ENCODE measurements around the gene RASGRF2.
"Not testable (repeated sequence)": the region's sequence is repeated elsewhere in the genome, so short reads cannot be mapped to it uniquely, and the experiment has no call there.

Gene RASGRF2

DNA sequence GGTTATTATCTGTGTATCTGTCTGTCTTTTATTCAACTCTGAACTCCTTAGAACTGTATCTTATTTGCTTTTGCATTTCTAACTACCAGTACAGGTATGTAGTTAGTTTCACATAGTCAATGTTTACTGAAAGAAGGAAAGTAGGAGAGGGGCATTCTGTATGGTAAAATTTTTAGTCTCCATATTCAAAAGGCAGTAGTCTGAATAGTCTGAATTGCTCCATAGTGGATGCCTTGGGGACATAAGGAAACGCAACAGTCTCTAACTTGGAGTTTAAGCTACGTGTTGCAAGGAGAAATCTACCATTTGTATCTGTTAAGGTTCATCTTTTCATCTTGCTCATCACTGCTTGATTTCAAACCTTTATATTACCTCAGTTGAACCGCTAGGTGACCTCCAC lies 26.2 kb downstream of the RASGRF2 start:
- DNase-seq (ENCODE audit: low read depth) = no peak

- no peak for DNase-seq (ENCODE audit: low read depth)
These were observed 27.1 kb downstream of the RASGRF2 start for GRCh38 chr5:80987078-80987766.

- no peak for DNase-seq (ENCODE audit: low read depth)
These were observed 28.3 kb downstream of the RASGRF2 start for GRCh38 chr5:80988419-80988935.

- no peak for DNase-seq (ENCODE audit: low read depth)
These were observed 29.7 kb downstream of the RASGRF2 start for GRCh38 chr5:80989883-80990282.

DNA sequence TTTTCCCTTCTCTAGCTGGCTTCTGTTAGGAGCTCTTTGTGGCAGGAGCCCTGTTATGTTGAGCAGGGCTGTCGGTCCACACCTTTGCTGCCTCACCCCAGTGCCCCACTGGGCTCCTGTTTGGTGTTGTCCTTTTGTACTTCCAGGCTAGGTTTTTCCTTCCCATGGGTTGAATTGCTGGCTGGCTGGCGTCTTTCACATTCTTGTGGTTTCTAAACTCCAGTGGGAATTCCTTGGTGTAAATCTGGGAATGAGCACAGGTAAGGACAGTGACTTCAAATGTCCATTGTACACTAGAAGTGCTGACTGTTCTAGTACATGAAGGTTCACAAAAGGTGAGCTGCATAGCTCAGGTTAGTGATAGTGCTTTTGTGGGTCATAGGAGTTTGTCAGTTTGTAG lies 30.4 kb downstream of the RASGRF2 start:
- no peak for DNase-seq (ENCODE audit: low read depth)

- no peak for DNase-seq (ENCODE audit: low read depth)
These were observed 30.8 kb downstream of the RASGRF2 start for GRCh38 chr5:80990971-80991370.

DNA sequence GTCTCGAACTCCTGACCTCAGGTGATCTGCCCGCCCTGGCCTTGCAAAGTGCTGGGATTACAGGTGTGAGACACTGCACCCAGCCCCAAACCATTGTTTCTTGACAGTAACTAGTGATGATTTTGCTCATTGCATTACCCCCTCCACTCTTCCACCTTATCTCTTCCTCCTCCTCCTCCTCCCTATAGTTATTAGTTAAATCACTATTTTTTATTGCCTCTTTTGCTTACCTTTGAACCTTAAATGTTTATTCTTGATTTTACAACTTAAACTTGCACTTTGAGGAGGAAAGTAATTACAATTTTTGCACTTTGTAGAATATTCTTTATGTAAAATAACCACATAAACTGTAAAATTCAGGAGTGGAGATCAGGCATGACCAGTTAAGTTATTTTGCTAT lies 35.7 kb downstream of the RASGRF2 start:
- no peak for DNase-seq (ENCODE audit: low read depth)

- DNase-seq (ENCODE audit: low read depth) = no peak
These were observed 38.4 kb downstream of the RASGRF2 start for GRCh38 chr5:80998590-80998979.

DNA sequence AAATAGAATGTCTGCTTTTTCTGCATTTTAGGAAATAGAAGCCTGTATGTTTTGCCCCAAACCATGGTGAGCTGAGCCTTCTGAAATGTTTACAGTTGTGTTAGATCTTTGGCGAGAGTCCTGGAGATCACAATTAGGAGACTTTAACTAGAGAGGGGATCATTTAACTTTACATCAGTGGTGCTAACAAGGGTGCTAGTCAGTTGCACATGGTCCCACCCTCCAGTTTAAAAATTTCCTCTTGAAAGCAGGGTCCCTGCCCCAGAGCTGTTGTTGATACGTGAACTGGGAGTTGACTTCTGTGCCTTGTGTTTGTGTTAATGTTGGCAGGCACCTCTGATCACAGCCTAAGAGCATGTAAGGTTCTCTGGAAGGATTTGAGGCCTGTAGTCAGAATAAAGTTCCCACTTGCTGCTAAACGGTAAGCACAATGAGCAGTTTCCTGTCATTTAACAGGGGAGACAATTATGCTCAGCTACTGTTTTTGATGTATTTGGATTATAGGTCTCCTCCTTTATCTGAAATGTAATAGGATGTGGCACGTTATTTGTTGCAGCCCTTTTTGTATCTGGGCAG lies 43.7 kb downstream of the RASGRF2 start:
- no peak for DNase-seq (ENCODE audit: low read depth)

GRCh38 chr5:81005708-81006107 lies 45.5 kb downstream of the RASGRF2 start:
- no peak for DNase-seq (ENCODE audit: low read depth)

DNA sequence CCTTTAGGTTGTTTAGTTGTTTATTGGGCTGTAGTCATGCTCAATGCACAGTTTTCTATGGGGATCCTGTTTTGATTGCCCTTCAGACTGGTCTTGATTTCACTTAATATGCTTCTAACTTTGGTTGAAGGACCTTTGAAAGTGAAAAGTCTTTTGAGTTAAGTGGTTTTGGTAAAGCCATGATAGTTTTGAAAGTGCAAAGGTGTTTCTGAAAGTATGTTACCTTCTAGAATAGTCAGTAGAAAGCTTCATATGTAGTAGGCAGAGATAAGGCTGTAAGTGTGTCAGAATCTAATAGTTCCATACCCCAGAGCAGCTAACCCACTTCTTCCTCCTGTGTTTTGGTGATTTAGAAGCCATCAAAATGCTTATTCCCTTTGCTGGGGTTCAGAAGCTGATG lies 46.1 kb downstream of the RASGRF2 start:
- DNase-seq (ENCODE audit: low read depth) = no peak

DNA sequence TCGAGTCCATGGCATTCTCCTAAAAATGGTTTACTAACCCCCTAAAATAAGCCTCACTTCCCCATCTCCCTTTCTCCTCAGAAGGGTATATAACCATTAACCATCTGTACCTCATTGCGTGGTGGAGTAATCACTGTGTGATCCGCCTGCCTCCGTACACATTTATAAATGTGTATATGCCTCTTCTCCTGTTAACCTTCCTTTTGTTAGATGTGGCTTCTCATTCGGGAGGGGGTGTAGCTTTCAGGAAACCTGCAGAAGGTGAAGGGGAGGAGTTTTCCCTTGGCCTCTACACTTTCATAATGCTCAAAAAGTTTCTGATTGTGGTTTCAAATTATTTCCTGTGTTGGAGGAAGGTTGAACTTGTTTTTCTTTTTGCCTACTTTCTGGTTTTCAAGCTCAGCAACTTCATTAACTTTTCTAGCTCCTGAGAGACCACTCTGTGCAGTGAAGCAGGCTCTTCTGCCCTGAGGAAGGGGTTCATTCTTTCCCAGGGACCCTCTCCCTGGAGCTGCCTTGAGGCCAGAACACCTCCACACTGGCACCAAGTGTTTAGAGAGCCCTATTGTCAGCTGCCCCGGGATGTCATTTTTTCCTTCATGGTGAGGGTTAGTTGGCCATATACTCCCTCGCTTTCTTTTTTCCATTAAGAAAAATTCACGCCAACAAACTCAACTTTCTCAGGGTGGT lies 46.9 kb downstream of the RASGRF2 start:
- DNase-seq (ENCODE audit: low read depth) = no peak

GRCh38 chr5:81007637-81008027 lies 47.5 kb downstream of the RASGRF2 start:
- DNase-seq (ENCODE audit: low read depth) = no peak

DNA sequence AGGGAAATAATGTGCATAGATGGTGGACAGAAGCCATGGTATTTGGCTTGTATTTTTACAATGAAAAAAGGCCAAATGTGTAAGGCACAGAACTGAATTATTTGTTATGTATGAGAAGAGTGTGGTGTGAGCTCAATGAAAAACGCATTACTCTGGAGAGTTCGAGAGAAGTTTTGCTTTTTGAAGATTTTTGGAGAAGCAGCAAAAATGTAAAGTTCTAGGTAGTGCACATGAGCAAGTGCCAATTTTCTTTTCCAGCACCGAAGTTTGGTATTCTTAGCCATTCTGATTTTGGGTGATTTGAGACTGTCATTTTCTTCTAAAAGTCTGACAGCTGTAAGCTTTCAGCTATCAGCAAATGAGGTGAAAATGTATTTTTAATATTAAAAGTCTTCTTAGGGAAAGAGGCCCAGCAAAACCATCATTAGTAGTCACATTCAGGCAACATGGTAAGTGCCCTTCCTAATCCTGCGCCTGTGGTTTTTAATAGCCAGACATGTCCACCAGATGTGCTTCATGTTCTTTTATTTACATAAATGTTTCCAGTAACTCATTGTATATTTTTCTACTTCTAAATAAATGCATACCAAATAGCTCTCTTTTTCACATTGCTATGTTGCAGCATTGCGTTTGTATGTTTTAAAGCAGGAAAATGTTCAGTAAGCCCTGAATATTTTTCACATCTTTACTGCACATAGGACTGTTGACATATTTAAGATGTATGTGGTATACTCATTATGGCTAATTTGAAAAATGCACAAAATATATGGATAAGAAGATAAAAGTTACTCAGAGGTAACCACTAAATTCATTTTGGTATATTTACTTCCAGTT lies 50.4 kb downstream of the RASGRF2 start:
- no peak for DNase-seq (ENCODE audit: low read depth)

- no peak for DNase-seq (ENCODE audit: low read depth)
These were observed 54.2 kb downstream of the RASGRF2 start for GRCh38 chr5:81014348-81014747.

DNA sequence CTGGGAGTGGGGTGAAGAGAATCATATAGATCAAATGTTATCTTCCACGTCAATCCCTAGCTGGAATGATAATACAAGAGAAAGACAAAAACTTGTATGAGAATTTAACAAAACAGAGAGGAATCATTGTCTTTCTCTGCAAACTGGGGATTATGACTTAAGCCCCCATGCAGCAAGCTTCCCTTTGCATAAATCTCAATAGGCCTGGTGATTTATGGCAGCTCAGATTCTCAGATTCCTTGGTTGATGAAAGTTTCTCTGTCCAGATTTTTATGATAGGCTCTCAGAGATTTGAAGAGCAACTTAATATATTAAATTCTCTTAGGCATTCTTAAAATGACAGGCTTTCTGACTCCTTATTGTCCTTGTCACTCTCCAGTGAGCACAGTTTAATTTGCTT lies 56.0 kb downstream of the RASGRF2 start:
- no peak for DNase-seq (ENCODE audit: low read depth)

DNA sequence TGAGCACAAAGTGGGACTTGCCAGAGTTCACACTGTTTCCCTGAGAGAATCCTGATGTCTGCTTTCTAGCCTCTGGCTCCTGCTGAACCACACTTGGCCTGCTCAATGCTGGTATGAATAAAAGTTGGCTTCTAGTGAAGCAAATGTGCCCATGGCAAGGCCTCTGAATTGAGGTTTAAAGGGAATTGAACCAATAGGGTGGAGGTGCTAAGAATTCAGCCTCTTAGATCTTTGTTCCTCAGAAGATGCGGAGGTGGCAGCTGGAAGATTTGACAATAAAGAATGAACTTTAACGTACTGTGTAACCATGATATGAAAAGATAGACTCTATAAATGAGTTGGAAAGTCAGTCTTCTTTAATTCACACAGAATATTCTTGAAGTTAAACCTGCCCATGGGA lies 57.2 kb downstream of the RASGRF2 start:
- DNase-seq (ENCODE audit: low read depth) = no peak

DNA sequence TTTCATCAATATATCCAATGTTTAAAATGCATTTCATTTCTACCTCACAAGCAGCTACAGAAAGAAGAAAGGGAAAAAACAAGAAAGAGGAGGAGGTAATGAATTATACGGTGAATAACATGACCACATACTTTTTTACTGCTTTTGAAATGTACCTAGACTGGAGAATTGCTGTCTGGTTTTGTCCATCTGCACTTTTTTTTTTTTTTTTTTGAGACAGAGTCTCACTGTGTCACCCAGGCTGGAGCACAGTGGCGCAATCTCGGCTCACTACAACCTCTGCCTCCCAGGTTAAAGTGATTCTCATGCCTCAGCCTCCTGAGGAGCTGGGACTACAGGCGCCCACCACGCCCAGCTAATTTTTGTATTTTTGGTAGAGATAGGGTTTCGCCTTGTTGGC lies 58.4 kb downstream of the RASGRF2 start:
- DNase-seq (ENCODE audit: low read depth) = not testable (repeated sequence)

GRCh38 chr5:81019748-81020147 lies 59.6 kb downstream of the RASGRF2 start:
- no peak for DNase-seq (ENCODE audit: low read depth)

- no peak for DNase-seq (ENCODE audit: low read depth)
These were observed 60.5 kb downstream of the RASGRF2 start for GRCh38 chr5:81020478-81021167.

GRCh38 chr5:81021486-81021885 lies 61.3 kb downstream of the RASGRF2 start:
- DNase-seq (ENCODE audit: low read depth) = no peak

Measured in stimulated activated CD8-positive, alpha-beta memory T cell treated with anti-CD3 and anti-CD28 coated beads, Interleukin-15, amount 100 ng/mL, for 1 hour (primary cell).